Suprapubic skin (tissue), 4 donors: Measurements from ENCODE around the gene C2orf49.

ENCODE experiments used
- CTCF ChIP-seq, 2 donors: fragments of 200-600 bp in 1 of 2; fragments of 450-650 bp in 1 of 2; sonication (generic) in 1 of 2; IDR thresholded peaks; one replicate each; pipeline ENCODE4 v1.5.1; 2016 to 2019; ENCODE audit warnings: antibody characterized with exemption in 2 of 2, mild to moderate bottlenecking in 1 of 2, moderate library complexity in 1 of 2
- EP300 ChIP-seq: sonication (generic); formaldehyde crosslinking; IDR thresholded peaks from one replicate; pipeline ENCODE4 v1.6.1; 2017; ENCODE audit warnings: antibody characterized with exemption
- POLR2A ChIP-seq, 2 donors: fragments of 450-650 bp; IDR thresholded peaks; one replicate each; pipeline ENCODE4 v1.6.1; 2017; ENCODE audit warnings: antibody characterized with exemption in 2 of 2, mild to moderate bottlenecking in 2 of 2, moderate library complexity in 2 of 2
- POLR2AphosphoS5 ChIP-seq, 3 donors: sonication (generic); formaldehyde crosslinking; IDR thresholded peaks; one replicate each; pipeline ENCODE4 v1.6.1; 2017; ENCODE audit warnings: antibody characterized with exemption in 3 of 3

- TF ChIP-seq CTCF (IDR thresholded peaks at IDR 0.05) (no peak), POLR2A (IDR thresholded peaks at IDR 0.05) (no peak), POLR2AphosphoS5 (IDR thresholded peaks at IDR 0.05) (no peak), EP300 (no peak)
Measured at GRCh38 chr2:105336786-105337121, 586 bp upstream of the C2orf49 start.
